HCT116 (cell line): ENCODE measurements around the gene NEO1. TPM values are rescaled to one million over a fixed set of nuclear protein-coding genes. Genes with fewer than 3 reads are reported as not detected.

ENCODE experiments used
- ATAC-seq: fragments of 200-7000 bp; cut with Tn5 transposase; 2 replicates; pipeline ENCODE4 v1.9.1; 2020; ENCODE audit warnings: mild to moderate bottlenecking, moderate library complexity
- BruUV-seq: library from RNA; stranded (reverse); fragments of 400-500 nt; replicated peaks from 2 replicates; lab custom pipeline; 2021; lab: Mats Ljungman, UMichigan
- CTCF ChIA-PET: fragments of 300-600 bp; sonication (Branson Sonifier 250); formaldehyde crosslinking; loops from one replicate; lab custom pipeline; 2021; ENCODE audit warnings: antibody characterized with exemption; lab: Charles Lee
- POLR2A ChIA-PET: fragments of 300-600, 350-600 bp; sonication (Branson Sonifier 250); formaldehyde crosslinking; loops from one replicate; lab custom pipeline; 2021; ENCODE audit warnings: antibody characterized with exemption; lab: Charles Lee
- RAD21 ChIA-PET, 2 experiments: fragments of 300-600 bp; sonication (Branson Sonifier 250); formaldehyde crosslinking; loops; one replicate each; lab custom pipeline; 2023; ENCODE audit warnings: low total read pairs in 2 of 2; ENCODE audit not compliant: uncharacterized antibody in 2 of 2, unreplicated experiment in 2 of 2, low non-redundant PET in 1 of 2; lab: Charles Lee
- DNase-seq: peaks from one replicate; pipeline ENCODE4 v3.0.0-alpha.2; 2010; ENCODE audit warnings: low read depth, low spot score
- H2AFZ ChIP-seq: fragments of 200-600 bp; shearing (Covaris generic), sonication (generic); 2 replicates; pipeline ENCODE4 v1.6.1; 2017; ENCODE audit warnings: low read depth, mixed run types, mixed read lengths, antibody characterized with exemption, low read length; ENCODE audit not compliant: poor library complexity, severe bottlenecking
- H3K27ac ChIP-seq: 2 replicates; pipeline ENCODE4 v1.5.1; 2012; ENCODE audit warnings: low read depth, low read length
- H3K27me3 ChIP-seq: fragments of 200-600 bp; sonication (generic); 2 replicates; pipeline ENCODE4 v1.6.1; 2016; ENCODE audit warnings: mixed run types, low read length, mixed read lengths; ENCODE audit not compliant: insufficient read depth
- H3K36me3 ChIP-seq, 2 experiments: fragments of 200-500 bp in 1 of 2; fragments of 200-600 bp in 1 of 2; sonication (Bioruptor generic) in 1 of 2; sonication (generic) in 1 of 2; 2 replicates each; pipeline versions ENCODE4 v1.5.1 to v1.6.1; 2014 to 2016; ENCODE audit warnings: low read length in 2 of 2, inconsistent platforms in 1 of 2, mixed read lengths in 1 of 2, mixed run types in 1 of 2; ENCODE audit not compliant: insufficient read depth in 2 of 2, control insufficient read depth in 1 of 2
- H3K4me1 ChIP-seq, 2 experiments: fragments of 200-600 bp in 1 of 2; sonication (generic) in 1 of 2; 2 replicates each; pipeline versions ENCODE4 v1.5.1 to v1.6.1; 2012 to 2017; ENCODE audit warnings: low read length in 2 of 2, inconsistent platforms in 1 of 2, mild to moderate bottlenecking in 1 of 2, mixed read lengths in 1 of 2, mixed run types in 1 of 2, moderate library complexity in 1 of 2; ENCODE audit not compliant: insufficient read depth in 2 of 2, control insufficient read depth in 1 of 2
- H3K4me2 ChIP-seq: fragments of 200-600 bp; sonication (generic); 2 replicates; pipeline ENCODE4 v1.6.1; 2017; ENCODE audit warnings: mixed run types, low read length, mixed read lengths
- H3K4me3 ChIP-seq, 2 experiments: fragments of 200-600 bp in 1 of 2; sonication (generic) in 1 of 2; replicated peaks in 1 of 2; 2 replicates each; pipeline ENCODE4 v1.5.1; 2011 to 2016; ENCODE audit warnings: low read length in 2 of 2, control low read depth in 1 of 2, low read depth in 1 of 2, mild to moderate bottlenecking in 1 of 2, mixed read lengths in 1 of 2, mixed run types in 1 of 2
- H3K79me2 ChIP-seq: fragments of 200-600 bp; sonication (generic); 2 replicates; pipeline ENCODE4 v1.6.1; 2017; ENCODE audit warnings: mild to moderate bottlenecking, mixed run types, low read length, moderate library complexity, mixed read lengths; ENCODE audit not compliant: insufficient read depth
- H3K9ac ChIP-seq: fragments of 200-600 bp; sonication (generic); 2 replicates; pipeline ENCODE4 v1.6.1; 2016; ENCODE audit warnings: low read length, mixed read lengths
- H3K9me2 ChIP-seq: fragments of 200-600 bp; sonication (generic), shearing (Covaris generic); 2 replicates; pipeline ENCODE4 v1.6.1; 2017; ENCODE audit warnings: mixed run types, mild to moderate bottlenecking, moderate library complexity; ENCODE audit not compliant: insufficient read depth
- H3K9me3 ChIP-seq, 2 experiments: fragments of 200-500 bp in 1 of 2; fragments of 200-600 bp in 1 of 2; sonication (Bioruptor generic) in 1 of 2; sonication (generic) in 1 of 2; 2 replicates each; pipeline ENCODE4 v1.6.1; 2014 to 2017; ENCODE audit warnings: low read length in 2 of 2, mixed read lengths in 2 of 2, inconsistent platforms in 1 of 2, low read depth in 1 of 2, mild to moderate bottlenecking in 1 of 2, mixed run types in 1 of 2, moderate library complexity in 1 of 2; ENCODE audit not compliant: control insufficient read depth in 1 of 2, insufficient read depth in 1 of 2
- H4K20me1 ChIP-seq: fragments of 200-600 bp; sonication (generic), shearing (Covaris generic); 2 replicates; pipeline ENCODE4 v1.6.1; 2017; ENCODE audit warnings: mixed run types, mild to moderate bottlenecking, moderate library complexity; ENCODE audit not compliant: insufficient read depth
- ATF3 ChIP-seq: IDR thresholded peaks from 2 replicates; pipeline ENCODE4 v1.6.1; 2012
- CBX3 ChIP-seq: IDR thresholded peaks from 2 replicates; pipeline ENCODE4 v1.6.1; 2012; ENCODE audit warnings: low read depth
- EGR1 ChIP-seq: IDR thresholded peaks from 2 replicates; pipeline ENCODE4 v1.6.1; 2012; ENCODE audit warnings: low read depth
- ELF1 ChIP-seq: IDR thresholded peaks from 2 replicates; pipeline ENCODE4 v1.6.1; 2012; ENCODE audit warnings: low read depth, borderline replicate concordance
- EZH2 ChIP-seq: fragments of 200-600 bp; sonication (generic); IDR thresholded peaks from 2 replicates; pipeline ENCODE4 v1.6.1; 2017; ENCODE audit warnings: antibody characterized with exemption, mixed run types
- EZH2phosphoT487 ChIP-seq: fragments of 200-600 bp; IDR thresholded peaks from 2 replicates; pipeline ENCODE4 v1.6.1; 2018; ENCODE audit warnings: antibody characterized with exemption, borderline replicate concordance
- FOSL1 ChIP-seq: IDR thresholded peaks from 2 replicates; pipeline ENCODE4 v1.6.1; 2012; ENCODE audit warnings: low read depth
- JUND ChIP-seq: IDR thresholded peaks from 2 replicates; pipeline ENCODE4 v1.6.1; 2012
- MAX ChIP-seq: IDR thresholded peaks from 2 replicates; pipeline ENCODE4 v1.6.1; 2012
- POLR2A ChIP-seq: IDR thresholded peaks from 2 replicates; pipeline ENCODE4 v1.7.0; 2011; ENCODE audit warnings: borderline replicate concordance; ENCODE audit not compliant: insufficient read depth, insufficient read length; ENCODE audit errors: extremely low read depth
- POLR2AphosphoS5 ChIP-seq: IDR thresholded peaks from 2 replicates; pipeline ENCODE4 v1.6.1; 2011; ENCODE audit warnings: mild to moderate bottlenecking, low read depth, low read length, moderate library complexity
- RAD21 ChIP-seq: IDR thresholded peaks from 2 replicates; pipeline ENCODE4 v1.6.1; 2012; ENCODE audit warnings: low read depth, mild to moderate bottlenecking
- SIN3A ChIP-seq: IDR thresholded peaks from 2 replicates; pipeline ENCODE4 v1.6.1; 2012; ENCODE audit warnings: low read depth
- SP1 ChIP-seq: IDR thresholded peaks from 2 replicates; pipeline ENCODE4 v1.6.1; 2012; ENCODE audit warnings: low read depth
- SRF ChIP-seq: IDR thresholded peaks from 2 replicates; pipeline ENCODE4 v1.6.1; 2012; ENCODE audit warnings: low read depth
- TCF7L2 ChIP-seq: IDR thresholded peaks from 2 replicates; pipeline ENCODE4 v1.7.0; 2011; ENCODE audit warnings: borderline replicate concordance, inconsistent platforms; ENCODE audit not compliant: insufficient read depth, insufficient read length; ENCODE audit errors: extremely low read depth
- YY1 ChIP-seq: IDR thresholded peaks from 2 replicates; pipeline ENCODE4 v1.6.1; 2011; ENCODE audit warnings: low read length, low read depth, moderate library complexity, mild to moderate bottlenecking; ENCODE audit not compliant: insufficient replicate concordance; ENCODE audit errors: extremely low read depth
- ZFX ChIP-seq: fragments of 450-650 bp; IDR thresholded peaks from 2 replicates; pipeline ENCODE4 v1.6.1; 2017
- ZNF274 ChIP-seq: fragments of 200-500 bp; sonication (Bioruptor generic); IDR thresholded peaks from 2 replicates; pipeline ENCODE4 v1.6.1; 2014; ENCODE audit warnings: mild to moderate bottlenecking, low read depth, low read length, inconsistent platforms
- intact Hi-C: fragments of 100-400 bp; cut with micrococcal nuclease; formaldehyde crosslinking; loops from 2 replicates; pipeline ENCODE4 v1.10.0; 2022
- total RNA-seq: library from RNA; stranded (reverse); gene quantifications from one replicate; pipeline ENCODE4 v1.2.1, GENCODE V29; 2021; ENCODE audit not compliant: unreplicated experiment
- TF ChIP-seq, protein P1 (sequence below): IDR thresholded peaks from 2 replicates; pipeline ENCODE4 v1.6.1; 2011; ENCODE audit warnings: mild to moderate bottlenecking, low read length, moderate library complexity; ENCODE audit not compliant: insufficient replicate concordance; ENCODE audit errors: extremely low read depth

The NEO1 gene
- total RNA-seq, 1 experiment from 2014 or later: 30.0 TPM

- ChIA-PET RAD21 (no interaction called here), CTCF (no interaction called here), POLR2A (no interaction called here)
- H3K36me3 ChIP-seq: no peaks in the 10 kb centered on the region
- no peaks in the 10 kb centered on the region for H3K27me3 ChIP-seq
- BruUV-seq: no TSS peak
- TF ChIP-seq SRF (no peak), POLR2AphosphoS5 (no peak), FOSL1 (no peak), TCF7L2 (no peak), CBX3 (no peak), YY1 (no peak), ZFX (no peak), POLR2A (no peak), SIN3A (no peak), ELF1 (no peak), EZH2 (no peak), ZNF274 (no peak), RAD21 (no peak), ATF3 (no peak), EGR1 (no peak), SP1 (no peak), EZH2phosphoT487 (no peak), MAX (no peak), JUND (no peak)
- TF ChIP-seq, protein P1, sequence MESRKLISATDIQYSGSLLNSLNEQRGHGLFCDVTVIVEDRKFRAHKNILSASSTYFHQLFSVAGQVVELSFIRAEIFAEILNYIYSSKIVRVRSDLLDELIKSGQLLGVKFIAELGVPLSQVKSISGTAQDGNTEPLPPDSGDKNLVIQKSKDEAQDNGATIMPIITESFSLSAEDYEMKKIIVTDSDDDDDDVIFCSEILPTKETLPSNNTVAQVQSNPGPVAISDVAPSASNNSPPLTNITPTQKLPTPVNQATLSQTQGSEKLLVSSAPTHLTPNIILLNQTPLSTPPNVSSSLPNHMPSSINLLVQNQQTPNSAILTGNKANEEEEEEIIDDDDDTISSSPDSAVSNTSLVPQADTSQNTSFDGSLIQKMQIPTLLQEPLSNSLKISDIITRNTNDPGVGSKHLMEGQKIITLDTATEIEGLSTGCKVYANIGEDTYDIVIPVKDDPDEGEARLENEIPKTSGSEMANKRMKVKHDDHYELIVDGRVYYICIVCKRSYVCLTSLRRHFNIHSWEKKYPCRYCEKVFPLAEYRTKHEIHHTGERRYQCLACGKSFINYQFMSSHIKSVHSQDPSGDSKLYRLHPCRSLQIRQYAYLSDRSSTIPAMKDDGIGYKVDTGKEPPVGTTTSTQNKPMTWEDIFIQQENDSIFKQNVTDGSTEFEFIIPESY: no peak
- H3K9me2 ChIP-seq: no peaks in the 10 kb centered on the region
- H3K4me2 ChIP-seq: no peak overlapping the region
- no peak for ATAC-seq
- intact Hi-C loops: no loop called here
- no peaks in the 10 kb centered on the region for H3K4me1 ChIP-seq
- no peak overlapping the region for H3K27ac ChIP-seq
- H3K9me3 ChIP-seq: no peaks in the 10 kb centered on the region
- no peak overlapping the region for H2AFZ ChIP-seq
- no peak overlapping the region for H3K9ac ChIP-seq
- no peaks in the 10 kb centered on the region for H3K79me2 ChIP-seq
- no peak overlapping the region for H3K4me3 ChIP-seq
- DNase-seq: no peak
- H4K20me1 ChIP-seq: no peaks in the 10 kb centered on the region
These were observed 285.8 kb downstream of the NEO1 start for GRCh38 chr15:73338058-73338457.
